Measurements from ENCODE around the gene IL17RE.

DNA sequence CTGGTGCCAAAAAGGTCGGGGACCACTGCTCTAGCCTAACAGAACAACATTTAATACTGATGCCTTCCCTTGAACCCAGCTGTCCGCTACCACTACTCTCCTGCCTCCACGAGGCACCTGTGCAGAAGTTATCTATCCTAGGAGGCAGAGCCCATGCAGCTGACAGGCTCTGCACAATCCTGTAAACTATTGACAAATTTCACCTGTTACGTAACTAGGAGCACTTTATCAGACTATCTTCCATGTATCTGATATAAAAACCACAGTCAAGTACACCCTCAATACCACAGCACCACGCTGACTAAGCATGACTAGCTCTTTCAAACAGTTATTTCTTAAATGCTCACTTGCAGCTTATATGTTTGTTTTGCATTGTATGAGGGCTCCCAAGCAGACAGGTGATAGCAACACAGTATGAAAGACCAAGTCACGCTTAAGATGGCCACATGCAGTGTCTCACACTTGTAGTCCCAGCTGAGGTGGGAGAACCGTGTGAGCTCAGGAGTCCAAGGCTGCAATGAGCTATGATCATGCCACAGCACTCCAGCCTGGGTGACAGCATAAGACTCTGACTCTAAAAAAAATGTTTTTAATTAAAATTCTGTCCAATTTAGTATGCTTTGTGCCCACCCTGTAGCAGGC is 9.8 kb downstream of the IL17RE start:
- TF ChIP-seq JUND (CRISPR knock-in tag; IDR thresholded peaks at IDR 0.05) = no peak
- no peak for TF ChIP-seq SMC3 (IDR thresholded peaks at IDR 0.05; ENCODE audit: low read length)
- TF ChIP-seq ZKSCAN1 (IDR thresholded peaks at IDR 0.05; ENCODE audit: low read length) = no peak
- TF ChIP-seq NPAS2 (CRISPR knock-in tag; IDR thresholded peaks at IDR 0.05; ENCODE audit: borderline replicate concordance) = no peak
- TF ChIP-seq, protein P1, sequence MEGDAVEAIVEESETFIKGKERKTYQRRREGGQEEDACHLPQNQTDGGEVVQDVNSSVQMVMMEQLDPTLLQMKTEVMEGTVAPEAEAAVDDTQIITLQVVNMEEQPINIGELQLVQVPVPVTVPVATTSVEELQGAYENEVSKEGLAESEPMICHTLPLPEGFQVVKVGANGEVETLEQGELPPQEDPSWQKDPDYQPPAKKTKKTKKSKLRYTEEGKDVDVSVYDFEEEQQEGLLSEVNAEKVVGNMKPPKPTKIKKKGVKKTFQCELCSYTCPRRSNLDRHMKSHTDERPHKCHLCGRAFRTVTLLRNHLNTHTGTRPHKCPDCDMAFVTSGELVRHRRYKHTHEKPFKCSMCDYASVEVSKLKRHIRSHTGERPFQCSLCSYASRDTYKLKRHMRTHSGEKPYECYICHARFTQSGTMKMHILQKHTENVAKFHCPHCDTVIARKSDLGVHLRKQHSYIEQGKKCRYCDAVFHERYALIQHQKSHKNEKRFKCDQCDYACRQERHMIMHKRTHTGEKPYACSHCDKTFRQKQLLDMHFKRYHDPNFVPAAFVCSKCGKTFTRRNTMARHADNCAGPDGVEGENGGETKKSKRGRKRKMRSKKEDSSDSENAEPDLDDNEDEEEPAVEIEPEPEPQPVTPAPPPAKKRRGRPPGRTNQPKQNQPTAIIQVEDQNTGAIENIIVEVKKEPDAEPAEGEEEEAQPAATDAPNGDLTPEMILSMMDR (CRISPR knock-in tag; IDR thresholded peaks at IDR 0.05) = no peak
- TF ChIP-seq POLR2A (IDR thresholded peaks at IDR 0.05; ENCODE audit: insufficient read depth in 1 of 2, low read depth in 2 of 2, low read length in 2 of 2) = no peak
- TF ChIP-seq, protein P2, sequence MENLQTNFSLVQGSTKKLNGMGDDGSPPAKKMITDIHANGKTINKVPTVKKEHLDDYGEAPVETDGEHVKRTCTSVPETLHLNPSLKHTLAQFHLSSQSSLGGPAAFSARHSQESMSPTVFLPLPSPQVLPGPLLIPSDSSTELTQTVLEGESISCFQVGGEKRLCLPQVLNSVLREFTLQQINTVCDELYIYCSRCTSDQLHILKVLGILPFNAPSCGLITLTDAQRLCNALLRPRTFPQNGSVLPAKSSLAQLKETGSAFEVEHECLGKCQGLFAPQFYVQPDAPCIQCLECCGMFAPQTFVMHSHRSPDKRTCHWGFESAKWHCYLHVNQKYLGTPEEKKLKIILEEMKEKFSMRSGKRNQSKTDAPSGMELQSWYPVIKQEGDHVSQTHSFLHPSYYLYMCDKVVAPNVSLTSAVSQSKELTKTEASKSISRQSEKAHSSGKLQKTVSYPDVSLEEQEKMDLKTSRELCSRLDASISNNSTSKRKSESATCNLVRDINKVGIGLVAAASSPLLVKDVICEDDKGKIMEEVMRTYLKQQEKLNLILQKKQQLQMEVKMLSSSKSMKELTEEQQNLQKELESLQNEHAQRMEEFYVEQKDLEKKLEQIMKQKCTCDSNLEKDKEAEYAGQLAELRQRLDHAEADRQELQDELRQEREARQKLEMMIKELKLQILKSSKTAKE (CRISPR knock-in tag; IDR thresholded peaks at IDR 0.05; ENCODE audit: borderline replicate concordance) = no peak
- TF ChIP-seq ZNF768 (CRISPR knock-in tag; IDR thresholded peaks at IDR 0.05) = no peak
- TF ChIP-seq SETDB1 (CRISPR knock-in tag; IDR thresholded peaks at IDR 0.05; ENCODE audit: borderline replicate concordance) = no peak

Data from HepG2 (cell line).